ACC112 (cell line): Measurements from ENCODE around the gene DNM1.

Experiments
- H2AFZ ChIP-seq: fragments of 200-600 bp; sonication (generic); one replicate; pipeline ENCODE4 v1.6.0; 2017; ENCODE audit warnings: antibody characterized with exemption, low read length; ENCODE audit not compliant: unreplicated experiment
- H3K27ac ChIP-seq: fragments of 200-600 bp; sonication (generic); 2 replicates; pipeline ENCODE4 v1.5.1; 2014; ENCODE audit warnings: low read depth, mild to moderate bottlenecking, antibody characterized with exemption, low read length, moderate library complexity
- H3K27me3 ChIP-seq: fragments of 200-600 bp; sonication (generic); 2 replicates; pipeline ENCODE4 v1.6.1; 2014; ENCODE audit warnings: mild to moderate bottlenecking, antibody characterized with exemption, low read length, moderate library complexity, mixed read lengths; ENCODE audit not compliant: insufficient read depth
- H3K36me3 ChIP-seq: fragments of 200-600 bp; sonication (generic); 2 replicates; pipeline ENCODE4 v1.6.1; 2016; ENCODE audit warnings: mild to moderate bottlenecking, antibody characterized with exemption, low read length, moderate library complexity, mixed read lengths; ENCODE audit not compliant: insufficient read depth
- H3K4me1 ChIP-seq: fragments of 200-600 bp; sonication (generic); one replicate; pipeline ENCODE4 v1.6.1; 2016; ENCODE audit warnings: low read length, mixed read lengths; ENCODE audit not compliant: insufficient read depth, unreplicated experiment, control insufficient read depth
- H3K4me3 ChIP-seq: fragments of 200-600 bp; sonication (generic); 2 replicates; pipeline ENCODE4 v1.5.1; 2014; ENCODE audit warnings: mild to moderate bottlenecking, low read depth, low read length
- H3K79me2 ChIP-seq: fragments of 200-600 bp; sonication (generic); one replicate; pipeline ENCODE4 v1.6.0; 2016; ENCODE audit warnings: low read length; ENCODE audit not compliant: control insufficient read depth, unreplicated experiment, insufficient read depth

Gene DNM1

GRCh38 chr9:128231638-128232527, 28.7 kb downstream of the DNM1 start:
- Histone ChIP-seq H3K36me3 (no peaks in the 10 kb centered on the region), H3K27me3 (no peaks in the 10 kb centered on the region), H3K4me3 (no peak overlapping the region), H2AFZ (no peak overlapping the region), H3K4me1 (no peaks in the 10 kb centered on the region), H3K27ac (no peak overlapping the region), H3K79me2 (no peaks in the 10 kb centered on the region)

- Histone ChIP-seq H3K79me2 (no peaks in the 10 kb centered on the region), H2AFZ (no peak overlapping the region), H3K4me3 (no peak overlapping the region), H3K36me3 (no peaks in the 10 kb centered on the region), H3K27ac (no peak overlapping the region), H3K4me1 (no peaks in the 10 kb centered on the region), H3K27me3 (no peaks in the 10 kb centered on the region)
Observed at GRCh38 chr9:128232528-128233428, 29.6 kb downstream of the DNM1 start.

GRCh38 chr9:128233817-128234406, 30.7 kb downstream of the DNM1 start:
- Histone ChIP-seq H3K4me3 (no peak overlapping the region), H3K4me1 (no peaks in the 10 kb centered on the region), H3K36me3 (no peaks in the 10 kb centered on the region), H3K79me2 (no peaks in the 10 kb centered on the region), H2AFZ (no peak overlapping the region), H3K27me3 (no peaks in the 10 kb centered on the region), H3K27ac (no peak overlapping the region)

GRCh38 chr9:128242124-128242523, 38.9 kb downstream of the DNM1 start:
- Histone ChIP-seq H2AFZ (no peak overlapping the region), H3K4me1 (peaks cover 33% of the 10 kb centered on the region), H3K79me2 (no peaks in the 10 kb centered on the region), H3K27ac (no peak overlapping the region), H3K4me3 (no peak overlapping the region), H3K27me3 (no peaks in the 10 kb centered on the region), H3K36me3 (no peaks in the 10 kb centered on the region)

- peaks cover 33% of the 10 kb centered on the region for H3K4me1 ChIP-seq
- no peaks in the 10 kb centered on the region for H3K36me3 ChIP-seq
Observed at GRCh38 chr9:128242828-128243214, 39.6 kb downstream of the DNM1 start.

GRCh38 chr9:128243215-128244018, 40.2 kb downstream of the DNM1 start:
- no peak overlapping the region for H2AFZ ChIP-seq

More at GRCh38 chr9:128242828-128243214, 39.6 kb downstream of the DNM1 start:
- H2AFZ ChIP-seq = no peak overlapping the region
- no peaks in the 10 kb centered on the region for H3K27me3 ChIP-seq
- no peak overlapping the region for H3K4me3 ChIP-seq
- H3K79me2 ChIP-seq = no peaks in the 10 kb centered on the region
- no peak overlapping the region for H3K27ac ChIP-seq

GRCh38 chr9:128244091-128244836, 41.1 kb downstream of the DNM1 start:
- no peaks in the 10 kb centered on the region for H3K27me3 ChIP-seq
- peak overlapping the region; percentile 48 for H2AFZ ChIP-seq
- H3K4me3 ChIP-seq = peak overlapping the region; percentile 81
- H3K27ac ChIP-seq = peak overlapping the region; percentile 41
- H3K79me2 ChIP-seq = no peaks in the 10 kb centered on the region
- H3K36me3 ChIP-seq = no peaks in the 10 kb centered on the region
- peaks cover 33% of the 10 kb centered on the region for H3K4me1 ChIP-seq

More at GRCh38 chr9:128243215-128244018, 40.2 kb downstream of the DNM1 start:
- Histone ChIP-seq H3K4me3 (peak overlapping the region; percentile 81; the same call in 1 of the 2 replicates), H3K27me3 (no peaks in the 10 kb centered on the region), H3K79me2 (no peaks in the 10 kb centered on the region), H3K27ac (no peak overlapping the region), H3K36me3 (no peaks in the 10 kb centered on the region), H3K4me1 (peaks cover 33% of the 10 kb centered on the region)

GRCh38 chr9:128244837-128245231, 41.7 kb downstream of the DNM1 start:
- Histone ChIP-seq H2AFZ (peak overlapping the region; percentile 48), H3K27ac (peak overlapping the region; percentile 41), H3K4me3 (peak overlapping the region; percentile 81)

GRCh38 chr9:128245421-128246151, 42.4 kb downstream of the DNM1 start:
- H3K27ac ChIP-seq = no peak overlapping the region
- H3K27me3 ChIP-seq = no peaks in the 10 kb centered on the region
- peaks cover 33% of the 10 kb centered on the region for H3K4me1 ChIP-seq
- no peaks in the 10 kb centered on the region for H3K36me3 ChIP-seq
- no peak overlapping the region for H2AFZ ChIP-seq
- no peaks in the 10 kb centered on the region for H3K79me2 ChIP-seq
- peak overlapping the region; percentile 81 for H3K4me3 ChIP-seq

More at GRCh38 chr9:128244837-128245231, 41.7 kb downstream of the DNM1 start:
- H3K79me2 ChIP-seq = no peaks in the 10 kb centered on the region
- H3K36me3 ChIP-seq = no peaks in the 10 kb centered on the region
- H3K4me1 ChIP-seq = peaks cover 33% of the 10 kb centered on the region
- H3K27me3 ChIP-seq = no peaks in the 10 kb centered on the region
